Activated CD8-positive, alpha-beta memory T cell treated with anti-CD3 and anti-CD28 coated beads, Interleukin-2, amount 10 ng/mL, durations not matched to agents 7 days and 5 days (primary cell): ENCODE data around the gene LTO1. TPM values are rescaled to one million over a fixed set of nuclear protein-coding genes. Genes with fewer than 3 reads are reported as not detected.

ENCODE experiments used
- ATAC-seq: fragments of 150-1000 bp; cut with Tn5 transposase; one replicate; pipeline ENCODE4 v1.10.0; 2021; ENCODE audit warnings: moderate library complexity
- CTCF ChIA-PET: fragments of 350-600 bp; sonication (Branson Sonifier 250); formaldehyde crosslinking; loops from one replicate; lab custom pipeline; 2021; ENCODE audit warnings: antibody characterized with exemption; lab: Charles Lee
- DNase-seq: peaks from one replicate; pipeline ENCODE4 v3.0.0-alpha.2; 2020
- H3K27ac Mint-ChIP-seq: one replicate; pipeline ENCODE4 v1.8.0; 2021; ENCODE audit warnings: mild to moderate bottlenecking, mixed read lengths
- H3K27me3 Mint-ChIP-seq: one replicate; pipeline ENCODE4 v1.8.0; 2021; ENCODE audit warnings: mixed read lengths
- H3K36me3 Mint-ChIP-seq: one replicate; pipeline ENCODE4 v1.8.0; 2021; ENCODE audit warnings: mild to moderate bottlenecking, mixed read lengths
- H3K4me1 Mint-ChIP-seq: one replicate; pipeline ENCODE4 v1.8.0; 2021; ENCODE audit warnings: mixed read lengths
- H3K4me3 Mint-ChIP-seq: one replicate; pipeline ENCODE4 v1.8.0; 2021; ENCODE audit warnings: mild to moderate bottlenecking, moderate library complexity, mixed read lengths
- H3K9me3 Mint-ChIP-seq: one replicate; pipeline ENCODE4 v1.8.0; 2022; ENCODE audit warnings: low read depth, mixed read lengths
- total RNA-seq, 2 experiments: library from RNA; stranded (reverse); gene quantifications; one replicate each; pipeline ENCODE4 v1.2.3, GENCODE V29; 2021

The LTO1 gene
- total RNA-seq, 2 experiments from 2014 or later: 24.0 to 26.3 TPM

GRCh38 chr11:69648679-69649575, 26.2 kb downstream of the LTO1 start:
- Mint-ChIP-seq H3K4me3 (no peak overlapping the region), H3K4me1 (no peaks in the 10 kb centered on the region), H3K36me3 (no peaks in the 10 kb centered on the region), H3K27me3 (peaks cover 2% of the 10 kb centered on the region), H3K27ac (no peak overlapping the region), H3K9me3 (no peaks in the 10 kb centered on the region)
- ATAC-seq: no peak
- DNase-seq: no peak
- CTCF ChIA-PET: no interaction called here

- Mint-ChIP-seq H3K27ac (no peak overlapping the region), H3K4me3 (no peak overlapping the region), H3K9me3 (no peaks in the 10 kb centered on the region), H3K36me3 (no peaks in the 10 kb centered on the region), H3K27me3 (peaks cover 2% of the 10 kb centered on the region), H3K4me1 (no peaks in the 10 kb centered on the region)
- CTCF ChIA-PET: no interaction called here
- ATAC-seq (no peak), DNase-seq (no peak)
Measured at GRCh38 chr11:69647761-69648497, 27.2 kb downstream of the LTO1 start.

- Mint-ChIP-seq H3K27ac (no peak overlapping the region), H3K36me3 (no peaks in the 10 kb centered on the region)
- no peak for ATAC-seq
Measured at GRCh38 chr11:69647390-69647748, 27.8 kb downstream of the LTO1 start.

GRCh38 chr11:69646493-69647389, 28.4 kb downstream of the LTO1 start:
- no peak for DNase-seq
- ATAC-seq: no peak
- Mint-ChIP-seq H3K4me3 (no peak overlapping the region), H3K36me3 (no peaks in the 10 kb centered on the region), H3K27me3 (peaks cover 2% of the 10 kb centered on the region), H3K9me3 (no peaks in the 10 kb centered on the region), H3K4me1 (no peaks in the 10 kb centered on the region), H3K27ac (no peak overlapping the region)
- CTCF ChIA-PET: no interaction called here

More at GRCh38 chr11:69647390-69647748, 27.8 kb downstream of the LTO1 start:
- Mint-ChIP-seq H3K9me3 (no peaks in the 10 kb centered on the region), H3K27me3 (peaks cover 2% of the 10 kb centered on the region), H3K4me1 (no peaks in the 10 kb centered on the region), H3K4me3 (no peak overlapping the region)
- CTCF ChIA-PET: no interaction called here
- DNase-seq: no peak

- Mint-ChIP-seq H3K36me3 (no peaks in the 10 kb centered on the region), H3K4me3 (no peak overlapping the region), H3K9me3 (no peaks in the 10 kb centered on the region), H3K4me1 (no peaks in the 10 kb centered on the region), H3K27ac (no peak overlapping the region), H3K27me3 (peaks cover 7% of the 10 kb centered on the region)
- ATAC-seq: no peak
- CTCF ChIA-PET: no interaction called here
- DNase-seq: no peak
Measured at GRCh38 chr11:69645801-69646492, 29.2 kb downstream of the LTO1 start.

- Mint-ChIP-seq H3K4me1 (peaks cover 3% of the 10 kb centered on the region), H3K36me3 (no peaks in the 10 kb centered on the region), H3K9me3 (no peaks in the 10 kb centered on the region), H3K4me3 (no peak overlapping the region), H3K27me3 (peaks cover 14% of the 10 kb centered on the region), H3K27ac (no peak overlapping the region)
- no peak for DNase-seq
- CTCF ChIA-PET: interaction anchor here (0.8 to 4.0 kb wide), 3 partner anchors 12 to 544 kb away, joined by 4 to 28 read pairs (median 4); no protein-coding TSS in a partner anchor
- no peak for ATAC-seq
Measured at GRCh38 chr11:69644962-69645675, 30.0 kb downstream of the LTO1 start.

- Mint-ChIP-seq H3K36me3 (no peaks in the 10 kb centered on the region), H3K4me1 (peaks cover 3% of the 10 kb centered on the region), H3K9me3 (no peaks in the 10 kb centered on the region), H3K4me3 (no peak overlapping the region), H3K27ac (no peak overlapping the region), H3K27me3 (peaks cover 22% of the 10 kb centered on the region)
- ATAC-seq (no peak), DNase-seq (no peak)
- CTCF ChIA-PET: interaction anchor here (0.8 to 4.0 kb wide), 7 partner anchors 11 to 544 kb away, joined by 3 to 28 read pairs (median 4); partner anchors contain the start of genes LTO1 and MYEOV
Measured at GRCh38 chr11:69644071-69644961, 30.8 kb downstream of the LTO1 start.

- Mint-ChIP-seq H3K27me3 (peaks cover 25% of the 10 kb centered on the region), H3K27ac (no peak overlapping the region), H3K4me3 (no peak overlapping the region), H3K36me3 (no peaks in the 10 kb centered on the region), H3K9me3 (no peaks in the 10 kb centered on the region), H3K4me1 (peaks cover 3% of the 10 kb centered on the region)
- ATAC-seq (no peak), DNase-seq (no peak)
- CTCF ChIA-PET: interaction anchor here (0.9 to 4.0 kb wide), 11 partner anchors 10 to 543 kb away, joined by 3 to 28 read pairs (median 4); partner anchors contain the start of genes LTO1 and MYEOV
Measured at GRCh38 chr11:69643646-69644045, 31.5 kb downstream of the LTO1 start.

- H3K4me1 Mint-ChIP-seq: peaks cover 6% of the 10 kb centered on the region
- DNase-seq (peak; percentile 72), ATAC-seq (peak; percentile 85)
- no peaks in the 10 kb centered on the region for H3K9me3 Mint-ChIP-seq
- H3K4me3 Mint-ChIP-seq: no peak overlapping the region
- H3K27me3 Mint-ChIP-seq: peaks cover 30% of the 10 kb centered on the region
- H3K36me3 Mint-ChIP-seq: no peaks in the 10 kb centered on the region
- no peak overlapping the region for H3K27ac Mint-ChIP-seq
- CTCF ChIA-PET: interaction anchor here (0.9 to 4.0 kb wide), 12 partner anchors 10 to 542 kb away, joined by 3 to 28 read pairs (median 4); partner anchors contain the start of genes LTO1 and MYEOV
Measured at GRCh38 chr11:69642913-69643632, 32.1 kb downstream of the LTO1 start.

GRCh38 chr11:69642549-69642912, 32.6 kb downstream of the LTO1 start:
- ATAC-seq: peak; percentile 24
- no peak overlapping the region for H3K27ac Mint-ChIP-seq

More at GRCh38 chr11:69642549-69642912, 32.6 kb downstream of the LTO1 start:
- Mint-ChIP-seq H3K9me3 (no peaks in the 10 kb centered on the region), H3K4me1 (peaks cover 6% of the 10 kb centered on the region), H3K36me3 (no peaks in the 10 kb centered on the region), H3K27me3 (peaks cover 35% of the 10 kb centered on the region), H3K4me3 (no peak overlapping the region)
- CTCF ChIA-PET: interaction anchor here (0.9 to 4.0 kb wide), 11 partner anchors 10 to 542 kb away, joined by 3 to 28 read pairs (median 4); partner anchors contain the start of genes LTO1 and MYEOV
- DNase-seq: no peak
